HepG2 (cell line): ENCODE data around the gene MYO3B. TPM values are rescaled to one million over a fixed set of nuclear protein-coding genes. Genes with fewer than 3 reads are reported as not detected.

Experiments used
- ATAC-seq: fragments of 200-7000 bp; cut with Tn5 transposase; 3 replicates; pipeline ENCODE4 v1.9.1; 2020; ENCODE audit warnings: mild to moderate bottlenecking, moderate library complexity
- BruUV-seq: library from RNA; stranded (reverse); fragments of 400-500 nt; replicated peaks from 2 replicates; lab custom pipeline; 2021; lab: Mats Ljungman, UMichigan
- CTCF ChIA-PET: fragments of 300-600 bp; formaldehyde crosslinking; extraction: SDS; loops from one replicate; lab custom pipeline; 2021; ENCODE audit warnings: low total read pairs, inconsistent platforms, low intra/inter-chr PET ratio; lab: Yijun Ruan, JAX
- POLR2A ChIA-PET: fragments of 350-600 bp; sonication (Branson Sonifier 250); formaldehyde crosslinking; loops from one replicate; lab custom pipeline; 2020; ENCODE audit warnings: antibody characterized with exemption, inconsistent platforms; lab: Yijun Ruan, JAX
- DNase-seq: peaks from one replicate; pipeline ENCODE4 v3.0.0-alpha.2; 2015; ENCODE audit warnings: low spot score
- FAIRE-seq: peaks from 3 replicates; lab custom pipeline; 2011; peaks lifted over from hg19 to GRCh38; lab: Jason Lieb, UNC
- H2AFZ ChIP-seq: one replicate; pipeline ENCODE4 v1.6.1; 2011; ENCODE audit warnings: low read length, inconsistent platforms
- H3K27ac ChIP-seq: fragments of 300-600 bp; 3 replicates; pipeline ENCODE4 v1.8.0; 2011; ENCODE audit warnings: mixed run types, mild to moderate bottlenecking, mixed read lengths, low read length, inconsistent platforms; ENCODE audit not compliant: insufficient read depth; ENCODE audit errors: extremely low read length
- H3K27me3 ChIP-seq, 2 experiments: fragments of 200-600 bp in 1 of 2; 2 replicates in 1 of 2; 3 replicates in 1 of 2; pipeline versions ENCODE4 v1.6.0 to v1.8.0; 2011; ENCODE audit warnings: low read length in 2 of 2, mild to moderate bottlenecking in 2 of 2, moderate library complexity in 2 of 2, inconsistent platforms in 1 of 2; ENCODE audit not compliant: insufficient read depth in 2 of 2, control insufficient read depth in 1 of 2
- H3K36me3 ChIP-seq, 2 experiments: fragments of 200-600 bp in 1 of 2; replicated peaks in 1 of 2; 2 replicates in 1 of 2; 3 replicates in 1 of 2; pipeline versions ENCODE4 v1.5.1 to v1.8.0; 2011; ENCODE audit warnings: low read length in 2 of 2, inconsistent platforms in 1 of 2; ENCODE audit not compliant: insufficient read depth in 2 of 2, control insufficient read depth in 1 of 2
- H3K4me1 ChIP-seq: 2 replicates; pipeline ENCODE4 v1.5.1; 2012; ENCODE audit warnings: low read length, inconsistent platforms; ENCODE audit not compliant: insufficient read depth
- H3K4me2 ChIP-seq: 2 replicates; pipeline ENCODE4 v1.6.0; 2011; ENCODE audit warnings: low read depth, low read length, inconsistent platforms
- H3K4me3 ChIP-seq, 3 experiments: fragments of 200-600 bp in 1 of 3; sonication (generic), shearing (Covaris generic) in 1 of 3; replicated peaks in 1 of 3; 2 replicates each; pipeline ENCODE4 v1.5.1; 2011 to 2016; ENCODE audit warnings: low read length in 3 of 3, inconsistent platforms in 2 of 3, low read depth in 2 of 3, mild to moderate bottlenecking in 2 of 3, control low read depth in 1 of 3, mixed read lengths in 1 of 3; ENCODE audit not compliant: insufficient read depth in 1 of 3
- H3K79me2 ChIP-seq: one replicate; pipeline ENCODE4 v1.6.1; 2011; ENCODE audit warnings: low read length, inconsistent platforms; ENCODE audit not compliant: insufficient read depth
- H3K9ac ChIP-seq: 2 replicates; pipeline ENCODE4 v1.6.0; 2011; ENCODE audit warnings: mild to moderate bottlenecking, low read depth, low read length, inconsistent platforms; ENCODE audit not compliant: insufficient read depth
- H3K9me3 ChIP-seq: 2 replicates; pipeline ENCODE4 v1.5.1; 2012; ENCODE audit warnings: mild to moderate bottlenecking, low read length
- H4K20me1 ChIP-seq: 2 replicates; pipeline ENCODE4 v1.6.0; 2011; ENCODE audit warnings: inconsistent platforms, mild to moderate bottlenecking, low read length, moderate library complexity; ENCODE audit not compliant: insufficient read depth
- ARHGAP35 ChIP-seq: sonication (generic); formaldehyde crosslinking; IDR thresholded peaks from 2 replicates; pipeline ENCODE4 v1.9.0; 2022; ENCODE audit warnings: mild to moderate bottlenecking, inconsistent platforms, moderate library complexity, missing genetic modification reagents, borderline replicate concordance
- ATF6 ChIP-seq: sonication (generic); formaldehyde crosslinking; conservative IDR thresholded peaks from 2 replicates; pipeline ENCODE4 v1.4.0; 2020; ENCODE audit warnings: missing genetic modification reagents
- IKZF5 ChIP-seq: IDR thresholded peaks from 2 replicates; pipeline ENCODE4 v1.6.1; 2018; ENCODE audit warnings: missing genetic modification reagents, mild to moderate bottlenecking, missing compliant biosample characterization
- KIAA2018 ChIP-seq: sonication (generic); formaldehyde crosslinking; IDR thresholded peaks from 2 replicates; pipeline ENCODE4 v1.5.0; 2020; ENCODE audit warnings: mild to moderate bottlenecking, missing genetic modification reagents, borderline replicate concordance
- MZF1 ChIP-seq: sonication (generic); formaldehyde crosslinking; IDR thresholded peaks from 2 replicates; pipeline ENCODE4 v1.8.1; 2023; ENCODE audit warnings: mild to moderate bottlenecking, missing genetic modification reagents, borderline replicate concordance
- SP5 ChIP-seq: IDR thresholded peaks from 2 replicates; pipeline ENCODE4 v1.6.1; 2016; ENCODE audit warnings: low read depth, borderline replicate concordance
- STAG1 ChIP-seq: sonication (generic); formaldehyde crosslinking; IDR thresholded peaks from 2 replicates; pipeline ENCODE4 v1.4.0; 2020; ENCODE audit warnings: missing genetic modification reagents
- TBX2 ChIP-seq: sonication (generic); formaldehyde crosslinking; IDR thresholded peaks from 2 replicates; pipeline ENCODE4 v1.5.0; 2020; ENCODE audit warnings: missing genetic modification reagents, mild to moderate bottlenecking, borderline replicate concordance
- ZNF329 ChIP-seq: sonication (generic); formaldehyde crosslinking; IDR thresholded peaks from 2 replicates; pipeline ENCODE4 v1.9.0; 2021; ENCODE audit warnings: low read depth, mild to moderate bottlenecking, missing genetic modification reagents
- ZNF501 ChIP-seq: sonication (generic); formaldehyde crosslinking; IDR thresholded peaks from 2 replicates; pipeline ENCODE4 v1.5.1; 2020; ENCODE audit warnings: mild to moderate bottlenecking, moderate library complexity, missing genetic modification reagents
- ZNF644 ChIP-seq: IDR thresholded peaks from 2 replicates; pipeline ENCODE4 v1.6.1; 2016; ENCODE audit warnings: low read depth
- WGBS: methylation state at CpG from one replicate; pipeline ENCODE4 v1.1.6; 2017; ENCODE audit warnings: low lambda C conversion rate; 5-methylcytosine and 5-hydroxymethylcytosine counted together
- in situ Hi-C: cut with HindIII; loops from 2 replicates; pipeline ENCODE4 v1.10.0; 2017; ENCODE audit warnings: low pct_unique_long_range_greater_than_20kb; ENCODE audit not compliant: extremely low pct_ligation_motif_present
- intact Hi-C: fragments of 100-400 bp; cut with micrococcal nuclease; formaldehyde crosslinking; loops from one replicate; pipeline ENCODE4 v1.10.0; 2022; ENCODE audit not compliant: unreplicated experiment
- polyA plus RNA-seq, 8 experiments: library from polyadenylated mRNA; depleted of rRNA in 3 of 8; stranded (reverse) in 7 of 8; unstranded in 1 of 8; fragments of >200 nt; fragmentation: Illumina TruSeq in 4 of 8; extraction: Trizol in 4 of 8; gene quantifications; 2 replicates each; pipeline versions ENCODE4 v1.2.1 to v1.2.3, GENCODE V29; 2011 to 2016; ENCODE audit warnings: low read depth in 4 of 8, missing spikeins in 1 of 8, mixed read lengths in 1 of 8; ENCODE audit not compliant: insufficient read depth in 1 of 8
- total RNA-seq, 5 experiments: library from RNA; depleted of rRNA; stranded (reverse); fragments of >200 nt; fragmentation: Illumina TruSeq; extraction: Trizol; gene quantifications; 2 replicates each; pipeline ENCODE4 v1.2.3, GENCODE V29; 2016; ENCODE audit warnings: low read depth in 1 of 5

MYO3B gene
- total and polyA plus RNA-seq, 2 of the 13 experiments (the other 11 are each of a cell fraction or from before 2014, with no cell fraction given) = 0.01 TPM; not detected in 1

GRCh38 chr2:170465241-170465640, 287.3 kb downstream of the MYO3B start (continued):
- peak; percentile 37; the same call in 1 of the 2 replicates for TF ChIP-seq ZNF501
- peak; percentile 48; the same call in 1 of the 2 replicates for TF ChIP-seq ZNF644 (CRISPR knock-in tag)
- TF ChIP-seq IKZF5 (CRISPR knock-in tag) = no peak
- no peak for TF ChIP-seq MZF1
- no peak for TF ChIP-seq ATF6 (CRISPR knock-in tag)
- TF ChIP-seq SP5 (CRISPR knock-in tag) = 0 out of 2 replicates have a peak, but pooled peaks have one; percentile 23
- TF ChIP-seq TBX2 (CRISPR knock-in tag) = no peak

- Histone ChIP-seq H3K4me3 (no peak overlapping the region), H3K36me3 (no peaks in the 10 kb centered on the region), H2AFZ (no peak overlapping the region), H3K27ac (no peak overlapping the region), H4K20me1 (no peaks in the 10 kb centered on the region), H3K4me1 (peaks cover 66% of the 10 kb centered on the region), H3K9ac (no peak overlapping the region), H3K27me3 (no peaks in the 10 kb centered on the region), H3K4me2 (no peak overlapping the region), H3K79me2 (no peaks in the 10 kb centered on the region), H3K9me3 (no peaks in the 10 kb centered on the region)
- FAIRE-seq = no peak
- DNase-seq = no peak
- ATAC-seq = no peak
- POLR2A ChIA-PET = interaction anchor here (2.2 kb wide), 1 partner anchor 11 kb away, joined by 12 read pairs; no protein-coding TSS in a partner anchor
- intact Hi-C loops = no loop called here
- BruUV-seq = no TSS peak
- 96% methylated on average over 8 of the region's 8 CpGs for WGBS
- in situ Hi-C loops = no loop called here
- CTCF ChIA-PET = no interaction called here
- TF ChIP-seq STAG1 (CRISPR knock-in tag) = no peak
- TF ChIP-seq ARHGAP35 (CRISPR knock-in tag) = no peak
- no peak for TF ChIP-seq KIAA2018 (CRISPR knock-in tag)
- TF ChIP-seq ZNF329 (CRISPR knock-in tag) = no peak
Measured at GRCh38 chr2:170466632-170467031, 288.7 kb downstream of the MYO3B start.
